B cell (primary cell): ENCODE results near the gene CCDC141. TPM values are rescaled to one million over a fixed set of nuclear protein-coding genes. Genes with fewer than 3 reads are reported as not detected.

Experiments used
- ATAC-seq: fragments of 200-7000 bp; cut with Tn5 transposase; one replicate; pipeline ENCODE4 v1.10.0; 2021; ENCODE audit warnings: low read depth, mild to moderate bottlenecking, moderate number of reproducible peaks, moderate library complexity
- CTCF ChIA-PET: fragments of 350-600 bp; sonication (Branson Sonifier 250); formaldehyde crosslinking; loops from one replicate; lab custom pipeline; 2021; ENCODE audit warnings: antibody characterized with exemption, inconsistent platforms; lab: Charles Lee
- POLR2A ChIA-PET: fragments of 350-600 bp; sonication (Branson Sonifier 250); formaldehyde crosslinking; loops from one replicate; lab custom pipeline; 2021; ENCODE audit warnings: antibody characterized with exemption; lab: Charles Lee
- DNase-seq: peaks from one replicate; pipeline ENCODE4 v3.0.0; 2013
- H2AFZ ChIP-seq: 2 replicates; pipeline ENCODE4 v1.6.1; 2012; ENCODE audit warnings: mild to moderate bottlenecking, low read depth, low read length; ENCODE audit not compliant: insufficient read depth, poor library complexity, severe bottlenecking
- H3K27ac ChIP-seq, 2 donors: 1 replicate in 1 of 2; 2 replicates in 1 of 2; pipeline ENCODE4 v1.5.1; 2012 to 2013; ENCODE audit warnings: low read length in 2 of 2, mild to moderate bottlenecking in 2 of 2, moderate library complexity in 1 of 2
- H3K27me3 ChIP-seq, 4 experiments: fragments of 200-600 bp in 1 of 4; sonication (generic) in 1 of 4; replicated peaks in 1 of 4; 1 replicate in 2 of 4; 2 replicates in 2 of 4; pipeline versions ENCODE4 v1.6.1 to v1.7.0; 2013 to 2016; ENCODE audit warnings: low read length in 3 of 4, mild to moderate bottlenecking in 2 of 4, mixed read lengths in 1 of 4, moderate library complexity in 1 of 4; ENCODE audit not compliant: insufficient read depth in 4 of 4, control insufficient read depth in 3 of 4; ENCODE audit errors: control extremely low read depth in 1 of 4
- H3K36me3 ChIP-seq, 2 experiments: replicated peaks in 1 of 2; 1 replicate in 1 of 2; 2 replicates in 1 of 2; pipeline versions ENCODE4 v1.6.1 to v1.7.1; 2013; ENCODE audit warnings: low read length in 1 of 2; ENCODE audit not compliant: insufficient read depth in 2 of 2, control insufficient read depth in 1 of 2; ENCODE audit errors: control extremely low read depth in 1 of 2, extremely low read depth in 1 of 2
- H3K4me1 ChIP-seq, 2 donors: fragments of 200-600 bp in 1 of 2; sonication (generic) in 1 of 2; 1 replicate in 1 of 2; 2 replicates in 1 of 2; pipeline versions ENCODE4 v1.5.1 to v1.6.1; 2013 to 2017; ENCODE audit warnings: low read length in 2 of 2; ENCODE audit not compliant: control insufficient read depth in 2 of 2, insufficient read depth in 2 of 2
- H3K4me2 ChIP-seq: replicated peaks from 2 replicates; pipeline ENCODE3; 2012; ENCODE audit warnings: mild to moderate bottlenecking, low read depth, low read length; ENCODE audit not compliant: poor library complexity, severe bottlenecking
- H3K4me3 ChIP-seq, 5 experiments: fragments of 200-600 bp in 1 of 5; sonication (generic) in 1 of 5; 1 replicate in 3 of 5; 2 replicates in 2 of 5; pipeline versions ENCODE4 v1.5.1 to v1.7.0; 2011 to 2016; ENCODE audit warnings: low read length in 4 of 5, mild to moderate bottlenecking in 4 of 5, low read depth in 2 of 5, control low read depth in 1 of 5, moderate library complexity in 1 of 5; ENCODE audit not compliant: insufficient read depth in 1 of 5; ENCODE audit errors: control extremely low read depth in 1 of 5, extremely low read depth in 1 of 5
- H3K79me2 ChIP-seq: fragments of 200-600 bp; sonication (generic); one replicate; pipeline ENCODE4 v1.6.0; 2016; ENCODE audit warnings: low read length; ENCODE audit not compliant: control insufficient read depth, insufficient read depth
- H3K9ac ChIP-seq: fragments of 200-600 bp; sonication (generic); 2 replicates; pipeline ENCODE4 v1.6.1; 2017; ENCODE audit warnings: mild to moderate bottlenecking, low read length, moderate library complexity
- H3K9me3 ChIP-seq, 3 donors: one replicate each; pipeline versions ENCODE4 v1.6.1 to v1.7.1; 2013; ENCODE audit warnings: low read length in 2 of 3; ENCODE audit not compliant: control insufficient read depth in 2 of 3, insufficient read depth in 1 of 3; ENCODE audit errors: control extremely low read depth in 1 of 3
- H4K20me1 ChIP-seq: 2 replicates; pipeline ENCODE4 v1.6.0; 2012; ENCODE audit warnings: mild to moderate bottlenecking, low read length; ENCODE audit not compliant: insufficient read depth, control insufficient read depth, poor library complexity, severe bottlenecking
- H3K27ac Mint-ChIP-seq: one replicate; pipeline ENCODE4 v1.8.0; 2021; ENCODE audit warnings: mixed read lengths
- H3K27me3 Mint-ChIP-seq: one replicate; pipeline ENCODE4 v1.8.0; 2021; ENCODE audit warnings: mixed read lengths
- H3K4me1 Mint-ChIP-seq: one replicate; pipeline ENCODE4 v1.8.0; 2021; ENCODE audit warnings: mixed read lengths
- H3K4me3 Mint-ChIP-seq: one replicate; pipeline ENCODE4 v1.8.0; 2021; ENCODE audit warnings: mixed read lengths
- H3K9me3 Mint-ChIP-seq: one replicate; pipeline ENCODE4 v1.8.0; 2022; ENCODE audit warnings: mixed read lengths; ENCODE audit not compliant: insufficient read depth
- CTCF ChIP-seq: fragments of 200-600 bp; IDR thresholded peaks from one replicate; pipeline ENCODE4 v1.8.0; 2022; ENCODE audit warnings: antibody characterized with exemption, mild to moderate bottlenecking
- EZH2 ChIP-seq: IDR thresholded peaks from 2 replicates; pipeline ENCODE4 v1.6.1; 2012; ENCODE audit warnings: borderline replicate concordance, low read depth, mild to moderate bottlenecking, moderate library complexity, low read length; ENCODE audit not compliant: insufficient read depth, poor library complexity, severe bottlenecking
- whole genome bisulfite sequencing: methylation state at CpG from one replicate; pipeline ENCODE4 v1.1.5; 2013; ENCODE audit warnings: missing lambda C conversion rate; ENCODE audit not compliant: insufficient coverage; 5-methylcytosine and 5-hydroxymethylcytosine counted together
- intact Hi-C: fragments of 100-400 bp; cut with micrococcal nuclease; formaldehyde crosslinking; loops from one replicate; pipeline ENCODE4 v1.10.0; 2022
- polyA plus RNA-seq: library from polyadenylated mRNA; depleted of rRNA; stranded (reverse); fragments of >200 nt; gene quantifications from 2 replicates; pipeline ENCODE4 v1.2.3, GENCODE V29; 2012
- total RNA-seq, 2 donors: library from RNA; stranded (reverse); fragments of 120-200 nt in 1 of 2; gene quantifications; 1 replicate in 1 of 2; 2 replicates in 1 of 2; pipeline versions ENCODE4 v1.2.3 to v1.2.4, GENCODE V29; 2013 to 2022

Gene CCDC141
- total and polyA plus RNA-seq, 2 donors (not counting 1 experiment from before 2014, with no cell fraction given): 2.1 to 47.5 TPM

GRCh38 chr2:178843697-178844096 is 206.2 kb downstream of the CCDC141 start:
- ChIA-PET CTCF (no interaction called here), POLR2A (no interaction called here)
- Histone ChIP-seq H3K4me3 (no peak overlapping the region), H3K4me1 (no peaks in the 10 kb centered on the region), H3K9me3 (no peaks in the 10 kb centered on the region), H3K9ac (no peak overlapping the region), H4K20me1 (no peaks in the 10 kb centered on the region), H3K36me3 (peaks cover 0 to 6% of the 10 kb centered on the region in 2 experiments), H3K27ac (no peak overlapping the region), H2AFZ (no peak overlapping the region), H3K27me3 (no peaks in the 10 kb centered on the region), H3K4me2 (no peak overlapping the region), H3K79me2 (no peaks in the 10 kb centered on the region)
- DNase-seq (no peak), ATAC-seq (no peak)
- H3K9me3 Mint-ChIP-seq: peaks cover 4% of the 10 kb centered on the region
- intact Hi-C loops: no loop called here
- no peaks in the 10 kb centered on the region for H3K27me3 Mint-ChIP-seq
- H3K4me3 Mint-ChIP-seq: no peak overlapping the region
- H3K4me1 Mint-ChIP-seq: no peaks in the 10 kb centered on the region
- TF ChIP-seq CTCF (no peak), EZH2 (no peak)
- WGBS: no CpG with 5 or more reads among the region's 1 CpG
- H3K27ac Mint-ChIP-seq: no peak overlapping the region

GRCh38 chr2:178836807-178837206 is 213.1 kb downstream of the CCDC141 start:
- Histone ChIP-seq H3K4me1 (no peaks in the 10 kb centered on the region), H3K4me2 (no peak overlapping the region), H3K4me3 (no peak overlapping the region), H3K27me3 (no peaks in the 10 kb centered on the region), H3K36me3 (peaks cover 0 to 2% of the 10 kb centered on the region in 2 experiments), H3K79me2 (no peaks in the 10 kb centered on the region), H2AFZ (no peak overlapping the region), H4K20me1 (no peaks in the 10 kb centered on the region), H3K9ac (no peak overlapping the region), H3K27ac (no peak overlapping the region), H3K9me3 (no peaks in the 10 kb centered on the region)
- H3K9me3 Mint-ChIP-seq: no peaks in the 10 kb centered on the region
- intact Hi-C loops: no loop called here
- H3K27me3 Mint-ChIP-seq: no peaks in the 10 kb centered on the region
- ChIA-PET CTCF (no interaction called here), POLR2A (no interaction called here)
- TF ChIP-seq CTCF (no peak), EZH2 (no peak)
- no peak for DNase-seq
- H3K27ac Mint-ChIP-seq: no peak overlapping the region
- H3K4me1 Mint-ChIP-seq: no peaks in the 10 kb centered on the region
- H3K4me3 Mint-ChIP-seq: no peak overlapping the region
- 100% methylated on average over 3 of the region's 4 CpGs for WGBS
- no peak for ATAC-seq
